ENCODE results near the gene C3.
"Not testable (repeated sequence)": the region's sequence is repeated elsewhere in the genome, so short reads cannot be mapped to it uniquely, and the experiment has no call there.

C3 gene

DNA sequence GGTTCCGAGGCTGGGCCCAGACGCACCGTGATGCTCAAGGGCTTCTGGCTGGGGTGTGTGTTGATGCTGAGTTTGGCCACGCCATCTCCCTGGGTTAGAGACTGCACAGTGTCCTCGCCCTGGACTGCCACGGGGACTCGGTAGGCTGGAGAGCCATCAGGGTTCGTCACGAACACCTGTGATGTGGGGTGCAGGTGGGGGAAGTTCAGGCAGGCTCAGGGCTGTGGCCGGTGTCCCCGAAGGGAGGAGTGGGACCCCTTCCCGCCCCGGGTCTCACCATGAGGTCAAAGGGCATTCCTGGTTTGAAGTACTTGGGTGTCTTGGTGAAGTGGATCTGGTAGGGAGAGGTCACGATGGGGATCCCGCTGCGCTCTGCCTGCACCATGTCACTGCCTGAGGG lies 8.2 kb downstream of the C3 start:
- no peak for DNase-seq

- DNase-seq, result no peak
Observed at GRCh38 chr19:6711605-6712004, 8.8 kb downstream of the C3 start.

GRCh38 chr19:6711078-6711361 lies 9.4 kb downstream of the C3 start:
- no peak for DNase-seq

- DNase-seq, result no peak
Observed at GRCh38 chr19:6710273-6711077, 10.0 kb downstream of the C3 start.

GRCh38 chr19:6709549-6709948 lies 10.9 kb downstream of the C3 start:
- no peak for DNase-seq

DNA sequence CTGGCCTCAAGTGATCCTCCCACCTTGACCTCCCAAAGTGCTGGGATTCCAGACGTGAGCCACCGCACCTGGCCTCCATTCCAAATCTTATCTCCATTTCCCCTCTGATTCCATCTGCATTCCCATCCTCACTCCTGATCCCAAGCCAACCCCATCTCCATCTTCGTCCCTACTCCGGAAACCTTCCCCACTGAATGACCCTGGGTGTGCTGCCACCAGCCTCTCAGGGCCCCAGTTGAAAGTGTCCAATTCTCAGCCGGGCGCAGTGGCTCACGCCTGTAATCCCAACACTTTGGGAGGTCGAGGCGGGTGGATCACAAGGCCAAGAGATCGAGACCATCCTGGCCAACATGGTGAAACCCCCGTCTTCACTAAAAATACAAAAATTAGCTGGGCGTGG lies 11.5 kb downstream of the C3 start:
- DNase-seq, result not testable (repeated sequence)

GRCh38 chr19:6708346-6708745 lies 12.1 kb downstream of the C3 start:
- DNase-seq, result no peak

DNA sequence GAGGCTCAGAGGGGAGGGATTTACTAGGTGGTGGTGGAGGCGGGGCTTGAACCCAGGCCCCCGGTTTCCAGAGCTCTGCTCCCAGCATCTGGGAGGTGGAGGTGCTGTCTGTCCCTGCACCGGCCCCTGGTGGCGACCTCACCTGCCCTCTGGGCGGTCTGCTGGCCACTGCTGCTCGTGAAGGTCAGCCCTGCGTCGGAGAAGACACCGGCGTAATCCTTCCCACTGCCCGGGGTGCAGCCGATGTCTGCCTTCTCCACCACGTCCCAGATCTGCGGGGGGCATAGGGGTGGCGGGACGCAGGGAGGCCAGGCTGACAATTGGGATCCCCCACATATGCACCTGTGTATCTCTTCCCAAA lies 12.8 kb downstream of the C3 start:
- no peak for DNase-seq

DNA sequence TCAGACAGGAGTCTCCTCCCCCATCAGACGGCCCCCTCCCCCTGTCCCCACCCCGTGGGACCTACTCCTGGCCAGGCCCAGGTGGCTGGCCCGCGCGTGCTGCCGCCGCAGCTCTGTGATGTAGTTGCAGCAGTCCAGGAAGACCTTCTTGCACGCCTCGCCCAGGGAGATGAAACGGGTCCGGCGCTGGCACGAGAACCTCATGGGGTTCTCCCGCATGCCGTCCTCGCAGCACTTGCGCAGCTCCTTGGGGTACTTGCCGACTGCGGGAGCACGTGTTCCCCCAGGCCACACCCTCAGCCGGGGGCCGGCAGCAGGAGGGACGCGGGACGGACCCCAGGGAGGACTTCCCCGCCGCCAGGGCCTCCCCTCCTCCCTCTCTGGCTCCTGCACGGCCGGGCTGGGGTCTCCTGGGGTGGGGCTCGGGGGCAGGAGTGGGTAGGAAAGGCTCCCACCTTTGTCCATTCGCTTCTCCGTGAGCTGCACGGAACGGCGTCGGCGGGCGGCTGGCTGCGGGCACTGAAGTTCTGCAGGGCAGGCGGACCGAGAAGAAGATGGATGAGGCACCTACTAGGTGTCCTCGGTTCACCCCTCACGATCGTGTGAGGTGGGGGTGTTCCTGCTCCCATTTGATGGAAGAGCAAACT lies 13.3 kb downstream of the C3 start:
- DNase-seq, result no peak

GRCh38 chr19:6706633-6706958 lies 13.9 kb downstream of the C3 start:
- DNase-seq, result no peak

- no peak for DNase-seq
Observed at GRCh38 chr19:6705931-6706632, 14.4 kb downstream of the C3 start.

- DNase-seq, result no peak
Observed at GRCh38 chr19:6700586-6701316, 19.7 kb downstream of the C3 start.

GRCh38 chr19:6699935-6700334 lies 20.5 kb downstream of the C3 start:
- no peak for DNase-seq

DNA sequence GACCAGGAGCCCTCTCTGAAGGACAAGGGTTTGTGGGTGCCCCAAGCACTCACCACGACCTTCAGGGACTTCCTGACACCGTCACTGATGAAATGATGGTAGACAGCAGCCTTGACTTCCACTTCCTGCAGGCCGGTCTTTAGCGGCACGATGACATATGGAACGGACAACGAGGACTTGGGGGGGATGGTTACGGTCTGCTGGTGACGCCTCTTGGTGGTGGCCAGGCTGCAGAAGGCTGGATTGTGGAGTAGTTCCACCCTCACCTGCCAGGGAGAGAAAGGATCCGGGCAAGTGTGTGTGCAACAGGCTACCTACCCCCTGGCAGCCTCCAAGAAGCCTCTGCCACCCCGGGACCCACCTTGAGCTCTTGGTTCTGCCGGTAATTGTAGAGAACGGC lies 23.2 kb downstream of the C3 start:
- no peak for DNase-seq

GRCh38 chr19:6696239-6696820 lies 24.1 kb downstream of the C3 start:
- DNase-seq, result no peak

- no peak for DNase-seq
Observed at GRCh38 chr19:6694147-6694815, 26.2 kb downstream of the C3 start.

- no peak for DNase-seq
Observed at GRCh38 chr19:6693681-6694080, 26.8 kb downstream of the C3 start.

DNA sequence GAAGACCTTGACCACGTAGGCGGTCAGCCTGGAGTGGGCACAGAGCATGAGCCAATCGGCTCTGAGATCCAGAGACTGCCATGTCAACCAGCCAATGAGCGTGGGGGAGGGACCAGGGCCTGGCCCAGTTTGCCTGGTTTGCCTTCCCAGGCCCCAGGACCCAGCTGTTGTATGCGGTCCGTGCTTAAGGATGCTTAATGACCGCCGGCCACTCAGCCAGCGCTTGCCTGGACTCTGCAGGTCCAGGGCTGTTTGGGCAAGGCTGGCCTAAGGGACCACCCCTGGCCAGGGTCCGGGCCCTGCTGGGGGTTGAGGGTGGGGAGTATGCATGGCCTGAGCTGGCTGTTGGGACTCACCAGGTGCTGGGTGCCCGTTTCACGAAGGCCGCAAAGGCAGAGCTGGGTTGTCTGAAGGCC lies 27.4 kb downstream of the C3 start:
- DNase-seq, result no peak

- DNase-seq, result no peak
Observed at GRCh38 chr19:6692027-6692426, 28.4 kb downstream of the C3 start.

DNA sequence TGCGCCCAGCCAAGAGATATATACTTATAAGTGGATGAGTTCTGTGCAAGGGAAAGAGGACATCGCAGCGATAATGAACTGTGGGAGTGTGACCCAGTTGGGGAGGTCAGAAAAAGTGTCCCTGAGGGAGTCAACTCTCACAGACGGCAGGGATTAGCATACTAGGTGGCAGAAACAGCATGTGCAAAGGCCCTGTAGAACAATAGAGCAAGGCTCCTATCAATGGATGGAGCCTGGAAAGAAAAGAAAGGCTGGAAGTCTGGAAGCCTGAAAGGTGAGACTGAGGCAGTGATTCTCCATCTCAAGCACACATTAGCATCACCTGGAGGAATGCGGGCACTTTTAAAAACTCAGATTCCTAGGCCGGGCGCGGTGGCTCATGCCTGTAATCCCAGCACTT lies 29.1 kb downstream of the C3 start:
- DNase-seq, result no peak

DNA sequence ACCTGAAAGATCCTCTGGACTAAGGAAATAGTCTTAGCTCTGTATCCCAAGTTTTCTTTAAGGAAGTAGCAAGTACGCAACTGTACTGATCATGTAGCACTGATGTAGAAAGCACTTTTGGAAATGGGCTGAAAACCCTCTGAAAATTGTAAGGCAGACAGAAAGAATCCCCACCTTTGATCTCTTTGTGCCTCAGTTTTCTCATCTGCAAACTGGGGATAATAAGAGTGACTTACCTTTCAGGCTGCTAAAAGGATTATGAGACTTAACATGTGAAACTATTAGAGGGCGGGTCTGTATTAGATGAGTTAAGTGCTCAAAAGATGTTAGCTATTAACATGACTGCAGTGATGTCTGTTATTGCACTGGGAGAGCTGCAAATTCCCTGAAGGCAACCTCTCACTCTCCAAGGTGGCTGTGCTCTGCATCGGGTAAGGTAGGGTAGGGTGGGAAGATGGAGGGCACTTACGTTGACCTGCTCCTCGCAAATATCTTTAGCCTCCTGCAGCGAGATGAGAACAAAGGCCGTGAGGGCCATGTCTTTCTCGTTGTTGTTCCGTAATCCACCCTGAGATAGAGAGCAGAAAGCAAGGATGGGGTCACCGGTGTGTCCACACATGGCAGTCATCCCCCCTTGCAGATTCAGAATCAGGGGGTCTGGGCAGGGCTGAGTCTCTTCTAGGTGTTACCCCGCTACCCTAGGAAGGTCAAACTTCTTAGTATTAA lies 30.1 kb downstream of the C3 start:
- no peak for DNase-seq

- DNase-seq, result no peak
Observed at GRCh38 chr19:6687114-6687513, 33.3 kb downstream of the C3 start.

Measured in activated CD4-positive, alpha-beta T cell treated with anti-CD3 and anti-CD28 coated beads for 1 hour (primary cell).